SK-N-SH (cell line): ENCODE data around the gene ADGRG7. TPM values are rescaled to one million over a fixed set of nuclear protein-coding genes. Genes with fewer than 3 reads are reported as not detected.

Experiments
- CTCF ChIA-PET: fragments of 300-600, 350-600 bp; formaldehyde crosslinking; extraction: SDS; loops from one replicate; lab custom pipeline; 2021; lab: Yijun Ruan, JAX
- POLR2A ChIA-PET: fragments of 350-600 bp; sonication (Branson Sonifier 250); formaldehyde crosslinking; extraction: SDS; loops from one replicate; lab custom pipeline; 2020; ENCODE audit warnings: antibody characterized with exemption, inconsistent platforms; lab: Yijun Ruan, JAX
- DNase-seq: peaks from one replicate; pipeline ENCODE4 v3.0.0; 2012
- H2AFZ ChIP-seq: fragments of 200-600 bp; sonication (generic); 2 replicates; pipeline ENCODE4 v1.8.1; 2016; ENCODE audit warnings: antibody characterized with exemption, mild to moderate bottlenecking, low read depth
- H3F3A ChIP-seq: fragments of 200-600 bp; sonication (generic); replicated peaks from 2 replicates; pipeline ENCODE3; 2016; ENCODE audit warnings: antibody characterized with exemption, mild to moderate bottlenecking; ENCODE audit not compliant: insufficient read depth
- H3K27ac ChIP-seq, 2 experiments: fragments of 200-500 bp in 1 of 2; fragments of 200-600 bp in 1 of 2; sonication (Bioruptor generic) in 1 of 2; sonication (generic), shearing (Covaris generic) in 1 of 2; 2 replicates each; pipeline versions ENCODE4 v1.5.1 to v1.6.1; 2014 to 2016; ENCODE audit warnings: low read depth in 2 of 2, inconsistent platforms in 1 of 2, low read length in 1 of 2, mild to moderate bottlenecking in 1 of 2, mixed read lengths in 1 of 2
- H3K27me3 ChIP-seq: fragments of 200-600 bp; sonication (generic), shearing (Covaris generic); 2 replicates; pipeline ENCODE4 v1.6.1; 2016; ENCODE audit warnings: mixed run types; ENCODE audit not compliant: insufficient read depth
- H3K36me3 ChIP-seq, 2 experiments: fragments of 200-500 bp in 1 of 2; fragments of 200-600 bp in 1 of 2; sonication (Bioruptor generic) in 1 of 2; sonication (generic) in 1 of 2; replicated peaks in 1 of 2; 2 replicates each; pipeline versions ENCODE3 to v1.5.1; 2014 to 2016; ENCODE audit warnings: low read length in 1 of 2, mild to moderate bottlenecking in 1 of 2; ENCODE audit not compliant: insufficient read depth in 2 of 2, control insufficient read depth in 1 of 2
- H3K4me1 ChIP-seq, 2 experiments: fragments of 200-500 bp in 1 of 2; fragments of 200-600 bp in 1 of 2; sonication (Bioruptor generic) in 1 of 2; sonication (generic), shearing (Covaris generic) in 1 of 2; 2 replicates each; pipeline versions ENCODE4 v1.5.1 to v1.6.1; 2014 to 2016; ENCODE audit warnings: low read depth in 1 of 2, low read length in 1 of 2, mixed run types in 1 of 2; ENCODE audit not compliant: insufficient read depth in 2 of 2, control insufficient read depth in 1 of 2
- H3K4me2 ChIP-seq: fragments of 200-600 bp; sonication (generic), shearing (Covaris generic); 2 replicates; pipeline ENCODE4 v1.6.1; 2017; ENCODE audit warnings: mixed run types
- H3K4me3 ChIP-seq, 2 experiments: fragments of 200-500 bp in 1 of 2; fragments of 200-600 bp in 1 of 2; sonication (Bioruptor generic) in 1 of 2; sonication (generic), shearing (Covaris generic) in 1 of 2; 2 replicates each; pipeline versions ENCODE4 v1.5.1 to v1.8.1; 2014 to 2016; ENCODE audit warnings: low read depth in 2 of 2, inconsistent platforms in 1 of 2, low read length in 1 of 2, mild to moderate bottlenecking in 1 of 2, mixed read lengths in 1 of 2, moderate library complexity in 1 of 2
- H3K79me2 ChIP-seq: fragments of 200-600 bp; sonication (generic); 2 replicates; pipeline ENCODE4 v1.8.1; 2017; ENCODE audit warnings: mild to moderate bottlenecking; ENCODE audit not compliant: insufficient read depth
- H3K9ac ChIP-seq: fragments of 200-600 bp; sonication (generic); 2 replicates; pipeline ENCODE4 v1.6.1; 2017; ENCODE audit warnings: mixed run types
- H3K9me2 ChIP-seq: fragments of 200-600 bp; sonication (generic); 2 replicates; pipeline ENCODE4 v1.6.1; 2017; ENCODE audit warnings: mixed run types
- H3K9me3 ChIP-seq: fragments of 200-600 bp; sonication (generic); 2 replicates; pipeline ENCODE4 v1.6.1; 2017; ENCODE audit warnings: mixed run types, mild to moderate bottlenecking, moderate library complexity
- H4K20me1 ChIP-seq: fragments of 200-600 bp; sonication (generic); 2 replicates; pipeline ENCODE4 v1.6.1; 2017; ENCODE audit warnings: mild to moderate bottlenecking, mixed run types; ENCODE audit not compliant: insufficient read depth
- CTCF ChIP-seq: fragments of 200-600 bp; sonication (generic); IDR thresholded peaks from 2 replicates; pipeline ENCODE4 v1.6.1; 2017; ENCODE audit warnings: antibody characterized with exemption, mild to moderate bottlenecking, moderate library complexity
- FOSL2 ChIP-seq: IDR thresholded peaks from 2 replicates; pipeline ENCODE4 v1.4.0; 2012; ENCODE audit warnings: low read depth, mild to moderate bottlenecking, moderate library complexity, borderline replicate concordance
- JUND ChIP-seq: IDR thresholded peaks from 2 replicates; pipeline ENCODE4 v1.4.0; 2012
- PBX3 ChIP-seq: IDR thresholded peaks from 2 replicates; pipeline ENCODE4; 2012
- POLR2AphosphoS5 ChIP-seq: IDR thresholded peaks from 2 replicates; pipeline ENCODE4 v1.6.1; 2012; ENCODE audit warnings: low read depth, low read length
- RAD21 ChIP-seq: IDR thresholded peaks from 2 replicates; pipeline ENCODE4 v1.6.1; 2012; ENCODE audit warnings: mild to moderate bottlenecking, low read length
- RFX5 ChIP-seq: IDR thresholded peaks from 2 replicates; pipeline ENCODE4 v1.6.1; 2012; ENCODE audit warnings: mild to moderate bottlenecking, improper control_type of control experiment, low read length
- SMC3 ChIP-seq: IDR thresholded peaks from 2 replicates; pipeline ENCODE4 v1.6.1; 2012; ENCODE audit warnings: low read depth, low read length, improper control_type of control experiment
- TEAD4 ChIP-seq: IDR thresholded peaks from 2 replicates; pipeline ENCODE4 v1.4.0; 2012; ENCODE audit warnings: mild to moderate bottlenecking, borderline replicate concordance; ENCODE audit not compliant: insufficient read depth
- USF1 ChIP-seq: IDR thresholded peaks from 2 replicates; pipeline ENCODE4 v1.4.0; 2012; ENCODE audit warnings: low read depth, borderline replicate concordance
- WGBS: methylation state at CpG from one replicate; pipeline ENCODE4 v1.1.6; 2017; ENCODE audit warnings: low lambda C conversion rate; 5-methylcytosine and 5-hydroxymethylcytosine counted together
- polyA plus RNA-seq, 3 experiments: library from polyadenylated mRNA; depleted of rRNA; stranded (reverse); fragments of >200 nt; gene quantifications; 2 replicates each; pipeline ENCODE4 v1.2.3, GENCODE V29; 2012
- TF ChIP-seq, protein P1 (sequence below): IDR thresholded peaks from 2 replicates; pipeline ENCODE4 v1.4.0; 2012; ENCODE audit warnings: low read depth
- TF ChIP-seq, protein P2 (sequence below): IDR thresholded peaks from 2 replicates; pipeline ENCODE4 v1.6.1; 2012; ENCODE audit warnings: mild to moderate bottlenecking, low read depth, low read length, moderate library complexity
- TF ChIP-seq, protein P3 (sequence below): fragments of 150-350 bp; IDR thresholded peaks from 2 replicates; pipeline ENCODE4 v1.6.1; 2016; ENCODE audit warnings: mild to moderate bottlenecking, low read depth, low read length

The ADGRG7 gene
- polyA plus RNA-seq, 1 of the 3 experiments (the other 2 are of a cell fraction) = not detected

- H3K27ac ChIP-seq = no peak overlapping the region
- H3K9ac ChIP-seq = no peak overlapping the region
- H3K9me3 ChIP-seq = no peaks in the 10 kb centered on the region
- 0 out of 2 replicates have a peak, but pooled peaks cover under 1% of the 10 kb centered on the region for H3K9me2 ChIP-seq
- H3K79me2 ChIP-seq = no peaks in the 10 kb centered on the region
- H3K4me1 ChIP-seq = peaks cover 0 to 5% of the 10 kb centered on the region in 2 experiments; a peak in 1 of 4 replicates
- H3K36me3 ChIP-seq = no peaks in the 10 kb centered on the region
- H2AFZ ChIP-seq = no peak overlapping the region
- H3K27me3 ChIP-seq = no peaks in the 10 kb centered on the region
- H3F3A ChIP-seq = no peaks in the 10 kb centered on the region
- H4K20me1 ChIP-seq = no peaks in the 10 kb centered on the region
- H3K4me2 ChIP-seq = no peak overlapping the region
- DNase-seq = no peak
- ChIA-PET CTCF (interaction anchor here (0.7 to 6.9 kb wide), 4 partner anchors 95 to 608 kb away, joined by 3 to 224 read pairs (median 8); partner anchors contain the start of gene TMEM45A), POLR2A (no interaction called here)
- TF ChIP-seq FOSL2 (no peak), PBX3 (no peak), JUND (no peak), CTCF (no peak)
- no peak overlapping the region for H3K4me3 ChIP-seq
- WGBS = 71% methylated on average over 1 of the region's 1 CpG
Observed at GRCh38 chr3:100588251-100588650, 21.1 kb upstream of the ADGRG7 start.

GRCh38 chr3:100590114-100590839 is 19.1 kb upstream of the ADGRG7 start:
- Histone ChIP-seq H3K27ac (no peak overlapping the region), H3K4me1 (peaks cover 0 to 5% of the 10 kb centered on the region in 2 experiments; a peak in 1 of 4 replicates), H3K79me2 (no peaks in the 10 kb centered on the region), H3K9me2 (0 out of 2 replicates have a peak, but pooled peaks cover 3% of the 10 kb centered on the region), H3K4me2 (peak overlapping the region; percentile 35; the same call in 1 of the 2 replicates), H2AFZ (peak overlapping the region; percentile 41; the same call in 1 of the 2 replicates), H3F3A (no peaks in the 10 kb centered on the region), H3K4me3 (peak overlapping the region; percentile 7 to 20; a peak in 1 of 4 replicates), H4K20me1 (no peaks in the 10 kb centered on the region), H3K36me3 (no peaks in the 10 kb centered on the region), H3K9ac (no peak overlapping the region), H3K27me3 (no peaks in the 10 kb centered on the region), H3K9me3 (no peaks in the 10 kb centered on the region)
- ChIA-PET CTCF (interaction anchor here (0.6 to 6.9 kb wide), 36 partner anchors 10 to 1042 kb away, joined by 3 to 224 read pairs (median 4); partner anchors contain the start of gene TMEM45A), POLR2A (interaction anchor here (1.5 kb wide), 1 partner anchor 127 kb away, joined by 4 read pairs; no protein-coding TSS in a partner anchor)
- 31% methylated on average over 10 of the region's 10 CpGs for WGBS
- peak; percentile 68 for DNase-seq
- TF ChIP-seq RAD21 = peak; percentile 96
- TF ChIP-seq POLR2AphosphoS5 = no peak
- TF ChIP-seq, protein P1, sequence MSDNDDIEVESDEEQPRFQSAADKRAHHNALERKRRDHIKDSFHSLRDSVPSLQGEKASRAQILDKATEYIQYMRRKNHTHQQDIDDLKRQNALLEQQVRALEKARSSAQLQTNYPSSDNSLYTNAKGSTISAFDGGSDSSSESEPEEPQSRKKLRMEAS = no peak
- TF ChIP-seq RFX5 = no peak
- TF ChIP-seq, protein P2, sequence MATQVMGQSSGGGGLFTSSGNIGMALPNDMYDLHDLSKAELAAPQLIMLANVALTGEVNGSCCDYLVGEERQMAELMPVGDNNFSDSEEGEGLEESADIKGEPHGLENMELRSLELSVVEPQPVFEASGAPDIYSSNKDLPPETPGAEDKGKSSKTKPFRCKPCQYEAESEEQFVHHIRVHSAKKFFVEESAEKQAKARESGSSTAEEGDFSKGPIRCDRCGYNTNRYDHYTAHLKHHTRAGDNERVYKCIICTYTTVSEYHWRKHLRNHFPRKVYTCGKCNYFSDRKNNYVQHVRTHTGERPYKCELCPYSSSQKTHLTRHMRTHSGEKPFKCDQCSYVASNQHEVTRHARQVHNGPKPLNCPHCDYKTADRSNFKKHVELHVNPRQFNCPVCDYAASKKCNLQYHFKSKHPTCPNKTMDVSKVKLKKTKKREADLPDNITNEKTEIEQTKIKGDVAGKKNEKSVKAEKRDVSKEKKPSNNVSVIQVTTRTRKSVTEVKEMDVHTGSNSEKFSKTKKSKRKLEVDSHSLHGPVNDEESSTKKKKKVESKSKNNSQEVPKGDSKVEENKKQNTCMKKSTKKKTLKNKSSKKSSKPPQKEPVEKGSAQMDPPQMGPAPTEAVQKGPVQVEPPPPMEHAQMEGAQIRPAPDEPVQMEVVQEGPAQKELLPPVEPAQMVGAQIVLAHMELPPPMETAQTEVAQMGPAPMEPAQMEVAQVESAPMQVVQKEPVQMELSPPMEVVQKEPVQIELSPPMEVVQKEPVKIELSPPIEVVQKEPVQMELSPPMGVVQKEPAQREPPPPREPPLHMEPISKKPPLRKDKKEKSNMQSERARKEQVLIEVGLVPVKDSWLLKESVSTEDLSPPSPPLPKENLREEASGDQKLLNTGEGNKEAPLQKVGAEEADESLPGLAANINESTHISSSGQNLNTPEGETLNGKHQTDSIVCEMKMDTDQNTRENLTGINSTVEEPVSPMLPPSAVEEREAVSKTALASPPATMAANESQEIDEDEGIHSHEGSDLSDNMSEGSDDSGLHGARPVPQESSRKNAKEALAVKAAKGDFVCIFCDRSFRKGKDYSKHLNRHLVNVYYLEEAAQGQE = no peak
- TF ChIP-seq, protein P3, sequence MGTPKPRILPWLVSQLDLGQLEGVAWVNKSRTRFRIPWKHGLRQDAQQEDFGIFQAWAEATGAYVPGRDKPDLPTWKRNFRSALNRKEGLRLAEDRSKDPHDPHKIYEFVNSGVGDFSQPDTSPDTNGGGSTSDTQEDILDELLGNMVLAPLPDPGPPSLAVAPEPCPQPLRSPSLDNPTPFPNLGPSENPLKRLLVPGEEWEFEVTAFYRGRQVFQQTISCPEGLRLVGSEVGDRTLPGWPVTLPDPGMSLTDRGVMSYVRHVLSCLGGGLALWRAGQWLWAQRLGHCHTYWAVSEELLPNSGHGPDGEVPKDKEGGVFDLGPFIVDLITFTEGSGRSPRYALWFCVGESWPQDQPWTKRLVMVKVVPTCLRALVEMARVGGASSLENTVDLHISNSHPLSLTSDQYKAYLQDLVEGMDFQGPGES = no peak
- TF ChIP-seq USF1 = no peak
- TF ChIP-seq SMC3 = peak; percentile 95
- no peak for TF ChIP-seq TEAD4
- TF ChIP-seq CTCF = peak; percentile 92
